Gastroesophageal sphincter (tissue), 2 donors: ENCODE measurements around the gene HEPN1.

Experiments used
- POLR2A ChIP-seq, 2 donors: fragments of 450-650 bp; IDR thresholded peaks; one replicate each; pipeline ENCODE4 v1.6.1; 2017; ENCODE audit warnings: antibody characterized with exemption in 2 of 2, mild to moderate bottlenecking in 2 of 2, moderate library complexity in 1 of 2
- POLR2AphosphoS5 ChIP-seq: sonication (generic); formaldehyde crosslinking; IDR thresholded peaks from one replicate; pipeline ENCODE4 v1.6.1; 2017; ENCODE audit warnings: antibody characterized with exemption

DNA sequence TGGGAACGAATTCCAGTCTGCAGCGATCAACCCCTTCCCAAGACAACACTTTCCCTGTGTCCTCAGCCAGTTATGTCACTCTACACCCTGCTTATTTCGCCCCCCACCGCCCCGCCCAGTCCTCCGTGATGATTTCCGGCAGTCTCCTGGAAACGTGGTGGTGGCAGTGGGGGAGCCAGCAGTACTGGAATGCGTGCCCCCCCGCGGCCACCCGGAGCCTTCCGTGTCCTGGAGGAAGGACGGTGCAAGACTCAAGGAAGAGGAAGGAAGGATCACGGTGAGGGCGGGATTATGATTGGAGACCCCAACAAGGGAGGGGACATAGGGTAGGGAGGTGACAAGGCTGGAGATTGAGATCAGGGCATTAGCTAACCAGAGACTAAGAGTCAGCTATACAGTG is 49.7 kb upstream of the HEPN1 start:
- TF ChIP-seq POLR2AphosphoS5 (no peak), POLR2A (IDR thresholded peaks at IDR 0.05) (no peak)
